NB4 (cell line): ENCODE measurements around the gene FCRL3.

ENCODE experiments used
- DNase-seq: peaks from one replicate; pipeline ENCODE4 v3.0.0; 2010; ENCODE audit warnings: low read depth
- H3K4me3 ChIP-seq: one replicate; pipeline ENCODE4 v1.5.1; 2011; ENCODE audit warnings: mild to moderate bottlenecking, low read depth, low read length, moderate library complexity
- CTCF ChIP-seq: IDR thresholded peaks from one replicate; pipeline ENCODE4 v1.5.1; 2012; ENCODE audit warnings: low read depth, low read length
- MYC ChIP-seq: IDR thresholded peaks from 2 replicates; pipeline ENCODE4 v1.6.1; 2011; ENCODE audit warnings: low read depth, low read length
- POLR2A ChIP-seq: IDR thresholded peaks from 2 replicates; pipeline ENCODE4 v1.6.1; 2011; ENCODE audit warnings: mild to moderate bottlenecking; ENCODE audit not compliant: insufficient read length; ENCODE audit errors: extremely low read depth
- TF ChIP-seq, protein P1 (sequence below): IDR thresholded peaks from 2 replicates; pipeline ENCODE4 v1.6.1; 2011; ENCODE audit warnings: low read depth, low read length

FCRL3 gene

GRCh38 chr1:157659576-157660247 is 40.9 kb downstream of the FCRL3 start:
- no peak overlapping the region for H3K4me3 ChIP-seq
- TF ChIP-seq CTCF = no peak
- no peak for TF ChIP-seq POLR2A
- TF ChIP-seq, protein P1, sequence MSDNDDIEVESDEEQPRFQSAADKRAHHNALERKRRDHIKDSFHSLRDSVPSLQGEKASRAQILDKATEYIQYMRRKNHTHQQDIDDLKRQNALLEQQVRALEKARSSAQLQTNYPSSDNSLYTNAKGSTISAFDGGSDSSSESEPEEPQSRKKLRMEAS = no peak
- TF ChIP-seq MYC = no peak
- DNase-seq = peak; percentile 33

- TF ChIP-seq, protein P1 = no peak
- TF ChIP-seq MYC = no peak
- DNase-seq = no peak
- no peak overlapping the region for H3K4me3 ChIP-seq
Observed at GRCh38 chr1:157658571-157658970, 42.0 kb downstream of the FCRL3 start.

- H3K4me3 ChIP-seq = no peak overlapping the region
- TF ChIP-seq, protein P1 = no peak
- TF ChIP-seq MYC = no peak
- TF ChIP-seq POLR2A = no peak
- TF ChIP-seq CTCF = no peak
- DNase-seq = no peak
Observed at GRCh38 chr1:157653494-157653873, 47.1 kb downstream of the FCRL3 start.

- TF ChIP-seq CTCF (no peak), MYC (peak; percentile 48; the same call in 1 of the 2 replicates), POLR2A (no peak)
- TF ChIP-seq, protein P1 = peak; percentile 58
- H3K4me3 ChIP-seq = no peak overlapping the region
- DNase-seq = peak; percentile 86
Observed at GRCh38 chr1:157652859-157653493, 47.6 kb downstream of the FCRL3 start.

- DNase-seq = no peak
- TF ChIP-seq MYC (no peak), POLR2A (no peak), CTCF (no peak)
- TF ChIP-seq, protein P1 = no peak
- no peak overlapping the region for H3K4me3 ChIP-seq
Observed at GRCh38 chr1:157648317-157648716, 52.3 kb downstream of the FCRL3 start.

GRCh38 chr1:157646144-157646543 is 54.4 kb downstream of the FCRL3 start:
- DNase-seq = peak; percentile 51
- no peak overlapping the region for H3K4me3 ChIP-seq
- TF ChIP-seq CTCF = no peak
- TF ChIP-seq, protein P1 = no peak
- no peak for TF ChIP-seq MYC
- no peak for TF ChIP-seq POLR2A
